Measurements from ENCODE around the gene KCNMB2.

- TF ChIP-seq CTCF (IDR thresholded peaks at IDR 0.05) (no peak), POLR2A (IDR thresholded peaks at IDR 0.05) (no peak), POLR2AphosphoS5 (IDR thresholded peaks at IDR 0.05) (no peak)
These were observed 225.2 kb downstream of the KCNMB2 start for GRCh38 chr3:178761461-178761860.

All from stomach (tissue), 4 donors.